Adrenal gland (tissue), 5 donors: ENCODE measurements around the gene WNT3A.

Experiments used
- CTCF ChIP-seq, 6 experiments: fragments of 450-650 bp in 4 of 6; fragments of 200-600 bp in 2 of 6; sonication (generic) in 1 of 6; IDR thresholded peaks; 1 replicate in 5 of 6; 2 replicates in 1 of 6; pipeline versions ENCODE4 v1.5.1 to v1.8.0; 2016 to 2021; ENCODE audit warnings: antibody characterized with exemption in 6 of 6, mild to moderate bottlenecking in 2 of 6, moderate library complexity in 1 of 6
- POLR2A ChIP-seq, 2 donors: fragments of 450-650 bp; IDR thresholded peaks; one replicate each; pipeline ENCODE4 v1.6.1; 2017; ENCODE audit warnings: antibody characterized with exemption in 2 of 2, mild to moderate bottlenecking in 2 of 2, moderate library complexity in 1 of 2
- donor health status: DM: no; HTN: no; CAD: no.

- no peak for TF ChIP-seq CTCF (IDR thresholded peaks at IDR 0.05)
- TF ChIP-seq POLR2A (IDR thresholded peaks at IDR 0.05) = no peak
Measured at GRCh38 chr1:228023294-228023639, 16.5 kb downstream of the WNT3A start.
